Activated T-cell treated with anti-CD3 and anti-CD28 coated beads for 24 hours (primary cell): ENCODE results near the gene TMEM132D.

Source experiments
- DNase-seq: peaks from one replicate; pipeline ENCODE4 v3.0.0-alpha.2; 2020; ENCODE audit warnings: low read depth

TMEM132D gene

DNA sequence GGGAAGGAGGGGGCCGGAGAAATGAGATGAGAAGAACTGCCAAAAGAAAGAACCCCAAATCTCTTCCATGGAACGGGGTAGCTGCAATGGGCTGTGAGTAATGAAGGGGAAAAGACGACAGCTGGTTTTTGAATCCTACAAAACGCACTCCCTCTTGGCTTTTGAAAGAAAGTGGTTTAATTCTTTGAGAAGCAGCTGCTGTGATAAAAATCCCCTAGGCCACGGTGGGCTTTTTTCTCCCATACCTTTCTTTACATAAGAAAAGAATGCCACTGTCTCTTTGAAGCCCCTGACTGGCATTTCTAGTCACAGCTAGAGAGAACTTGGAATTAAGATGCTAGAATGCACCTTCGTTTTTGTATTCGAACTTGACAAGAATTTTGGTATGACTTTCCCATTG, 564.5 kb downstream of the TMEM132D start:
- DNase-seq, result no peak

DNA sequence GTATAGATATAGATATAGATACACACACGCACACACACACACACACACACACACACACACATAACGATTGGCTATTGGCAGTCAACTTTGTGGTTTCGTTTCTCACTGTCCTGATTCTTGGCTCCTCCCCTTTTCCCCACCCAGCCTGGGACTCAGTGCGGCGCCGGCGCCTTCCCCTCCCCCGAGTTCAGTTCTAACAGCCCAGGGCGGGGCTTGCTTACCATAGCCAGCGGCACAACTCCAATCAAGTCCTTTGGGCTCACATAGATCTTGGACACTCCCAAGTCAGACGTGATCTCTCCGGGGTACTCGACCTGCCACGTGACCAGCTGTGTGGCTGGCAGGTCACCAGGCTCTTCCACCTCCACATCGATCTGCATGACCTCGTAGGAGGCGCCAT, 566.4 kb downstream of the TMEM132D start:
- DNase-seq, result no peak

DNA sequence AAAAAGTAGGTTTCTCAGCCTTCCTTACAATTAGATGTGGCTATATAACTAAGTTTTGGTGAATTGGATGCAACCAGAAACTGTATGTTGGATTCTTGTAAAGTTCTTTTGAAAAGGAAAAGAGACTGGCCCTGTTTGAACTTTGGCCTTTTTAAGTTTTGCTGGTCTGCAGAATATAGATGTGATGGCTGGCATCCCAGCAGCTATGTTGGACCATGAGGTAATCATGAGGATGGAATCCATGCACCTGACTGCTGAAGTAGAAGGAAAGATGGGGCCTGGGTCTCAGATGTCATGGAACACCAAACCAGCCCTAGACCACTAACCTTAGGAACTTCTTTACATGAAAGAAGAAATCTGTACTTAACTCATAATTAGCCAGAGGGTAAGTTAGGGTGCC, 568.1 kb downstream of the TMEM132D start:
- no peak for DNase-seq

DNA sequence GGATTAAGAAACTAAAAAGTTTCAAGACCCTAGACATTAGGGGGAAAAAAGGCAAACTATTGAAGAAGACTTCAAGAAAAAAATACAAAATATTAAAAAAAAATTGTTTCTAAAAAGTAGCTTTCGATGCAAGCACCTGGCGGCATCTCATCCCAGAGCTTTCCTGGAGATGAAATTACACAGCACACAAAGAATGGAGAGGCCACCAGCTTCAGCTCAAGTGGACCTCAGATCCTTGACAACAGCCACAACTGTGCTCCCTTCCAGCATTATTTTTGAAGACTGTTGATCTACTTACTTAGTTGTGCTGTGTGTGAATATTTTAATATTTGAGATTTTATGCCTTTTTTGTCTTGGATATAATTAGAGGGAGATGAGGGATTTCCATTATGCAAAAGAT, 571.5 kb downstream of the TMEM132D start:
- DNase-seq, result no peak

- DNase-seq, result no peak
These were observed 572.3 kb downstream of the TMEM132D start for GRCh38 chr12:129331356-129332085.

- no peak for DNase-seq
These were observed 575.6 kb downstream of the TMEM132D start for GRCh38 chr12:129328235-129328634.

GRCh38 chr12:129325566-129325965, 578.3 kb downstream of the TMEM132D start:
- no peak for DNase-seq

DNA sequence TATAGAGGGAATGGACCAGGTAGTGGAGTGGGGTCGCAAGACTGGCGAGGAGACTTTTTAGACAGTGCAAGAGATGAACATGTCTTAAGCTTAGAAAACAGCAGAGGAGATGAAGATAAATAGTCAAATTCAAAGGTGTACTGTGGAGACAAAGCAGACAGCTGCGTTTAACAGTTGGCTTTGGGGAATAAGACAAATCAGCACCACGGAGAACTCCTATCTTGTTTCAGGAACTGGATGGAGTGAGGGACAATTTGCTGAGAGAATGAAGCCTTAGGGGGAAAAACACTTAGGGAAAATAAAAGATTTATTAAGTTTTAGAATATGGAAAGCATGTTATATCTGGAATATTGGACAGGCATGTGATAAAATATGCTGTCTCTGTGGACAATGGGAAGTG, 591.8 kb downstream of the TMEM132D start:
- DNase-seq, result no peak

GRCh38 chr12:129310346-129310745, 593.5 kb downstream of the TMEM132D start:
- no peak for DNase-seq

DNA sequence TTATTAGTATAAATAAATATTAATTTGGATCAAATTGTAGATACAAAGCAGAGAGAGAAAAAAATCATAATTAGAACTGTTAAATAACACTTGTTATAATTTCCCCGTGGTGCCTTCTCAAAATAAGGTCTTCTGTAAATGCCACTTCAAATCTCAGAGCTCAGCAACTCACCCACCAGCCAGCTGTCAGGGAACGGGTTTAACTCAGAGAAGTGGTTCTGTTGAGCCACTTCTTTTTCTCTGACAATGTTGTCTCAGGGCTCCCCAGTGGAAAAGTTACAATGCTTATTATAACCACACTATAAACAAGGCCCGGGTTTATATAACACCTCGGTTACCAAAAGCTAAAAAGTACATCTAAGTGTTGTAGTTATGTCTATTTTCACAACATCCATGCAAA, 598.0 kb downstream of the TMEM132D start:
- no peak for DNase-seq

- no peak for DNase-seq
These were observed 599.3 kb downstream of the TMEM132D start for GRCh38 chr12:129304529-129304928.

GRCh38 chr12:129300011-129300410, 603.8 kb downstream of the TMEM132D start:
- DNase-seq, result no peak

- DNase-seq, result no peak
These were observed 604.9 kb downstream of the TMEM132D start for GRCh38 chr12:129298921-129299320.

GRCh38 chr12:129296671-129297070, 607.2 kb downstream of the TMEM132D start:
- DNase-seq, result no peak

DNA sequence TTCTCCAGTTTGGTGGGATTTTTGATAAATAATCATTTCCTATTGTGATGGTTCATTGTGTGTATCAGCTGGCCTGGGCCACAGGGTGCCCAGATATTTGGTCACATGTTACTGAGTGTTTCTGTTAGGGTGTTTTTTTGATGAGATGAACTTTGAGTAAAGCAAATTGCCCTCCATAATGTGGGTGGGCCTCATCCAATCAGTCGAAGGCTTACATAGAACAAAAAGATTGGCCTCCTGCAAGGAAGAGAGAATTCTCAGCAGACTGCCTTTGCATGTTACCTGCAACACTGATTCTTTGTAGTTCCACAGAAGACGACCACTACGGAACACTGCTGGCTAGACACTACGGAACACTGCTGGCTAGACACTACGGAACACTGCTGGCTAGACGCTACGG, 609.0 kb downstream of the TMEM132D start:
- DNase-seq, result no peak

DNA sequence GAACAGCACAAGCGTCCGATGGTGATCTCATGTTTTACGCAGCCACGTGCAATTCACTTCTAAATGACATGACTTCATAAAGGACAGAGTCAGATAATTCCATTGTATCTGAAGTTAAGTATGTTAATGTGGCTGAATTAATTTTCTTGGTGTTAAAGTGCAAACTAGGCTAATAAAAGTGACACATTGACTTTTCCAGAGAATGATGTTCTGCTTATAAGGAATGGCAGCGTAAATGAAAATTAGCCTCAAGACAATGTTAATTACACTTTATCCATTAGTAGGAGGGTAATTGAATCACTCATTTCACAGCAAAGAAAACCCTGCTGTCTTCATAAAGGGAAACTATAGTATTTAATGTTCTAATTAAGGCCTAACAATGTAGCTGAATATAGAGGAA, 624.1 kb downstream of the TMEM132D start:
- no peak for DNase-seq

GRCh38 chr12:129276361-129277060, 627.3 kb downstream of the TMEM132D start:
- DNase-seq, result no peak

DNA sequence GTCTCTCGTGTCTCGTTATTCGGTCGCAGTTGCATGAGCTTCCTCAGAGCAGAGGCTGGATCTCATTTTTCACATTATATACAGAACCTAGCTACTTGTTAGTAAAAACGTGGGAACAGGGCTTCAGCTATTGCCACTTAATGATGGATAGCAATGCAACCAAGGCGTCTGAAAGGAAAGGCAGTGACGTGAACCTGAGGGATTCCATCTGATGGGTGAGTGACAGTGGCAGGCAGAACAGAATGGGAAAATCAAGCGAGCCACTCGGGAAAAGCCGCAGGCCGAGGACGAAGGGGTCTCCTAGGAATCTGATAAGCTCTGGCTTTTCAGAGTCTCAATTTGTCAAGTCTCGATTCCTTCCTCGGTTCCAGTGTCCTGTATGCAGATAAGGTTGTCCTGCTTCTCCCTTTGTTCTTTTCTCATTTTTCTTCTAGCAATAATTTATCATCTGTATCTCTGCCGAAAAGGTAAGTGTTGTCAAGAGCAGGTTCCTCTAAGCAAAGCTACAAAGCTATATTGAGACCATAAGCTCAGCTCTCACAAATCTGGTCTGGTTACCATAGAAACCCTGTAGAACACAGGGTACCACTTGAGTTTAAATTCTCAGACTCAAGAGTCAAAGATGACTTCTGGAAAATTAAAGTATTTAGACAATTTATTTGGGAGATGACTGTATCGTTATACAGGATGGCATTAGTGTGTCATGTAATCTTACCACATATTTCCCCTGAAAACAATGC, 633.9 kb downstream of the TMEM132D start:
- no peak for DNase-seq

GRCh38 chr12:129258781-129259318, 645.0 kb downstream of the TMEM132D start:
- no peak for DNase-seq

- no peak for DNase-seq
These were observed 646.3 kb downstream of the TMEM132D start for GRCh38 chr12:129257524-129257923.

DNA sequence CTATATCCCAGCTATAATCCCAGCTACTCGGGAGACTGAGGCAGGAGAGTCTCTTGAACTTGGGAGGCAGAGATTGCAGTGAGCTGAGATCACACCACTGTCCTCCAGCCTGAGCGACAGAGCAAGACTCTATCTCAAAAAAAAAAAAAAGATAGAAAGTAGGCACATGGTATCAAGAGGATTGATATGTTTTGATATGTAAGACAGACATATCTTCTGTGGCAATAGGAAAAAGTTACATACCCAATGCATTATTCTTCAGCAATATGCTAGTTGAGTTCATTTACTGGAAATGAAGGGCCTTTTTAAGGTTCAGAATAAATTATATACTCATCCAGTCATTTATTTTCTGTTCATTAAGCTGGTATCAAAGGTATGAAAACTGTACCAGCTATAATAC, 657.2 kb downstream of the TMEM132D start:
- no peak for DNase-seq

DNA sequence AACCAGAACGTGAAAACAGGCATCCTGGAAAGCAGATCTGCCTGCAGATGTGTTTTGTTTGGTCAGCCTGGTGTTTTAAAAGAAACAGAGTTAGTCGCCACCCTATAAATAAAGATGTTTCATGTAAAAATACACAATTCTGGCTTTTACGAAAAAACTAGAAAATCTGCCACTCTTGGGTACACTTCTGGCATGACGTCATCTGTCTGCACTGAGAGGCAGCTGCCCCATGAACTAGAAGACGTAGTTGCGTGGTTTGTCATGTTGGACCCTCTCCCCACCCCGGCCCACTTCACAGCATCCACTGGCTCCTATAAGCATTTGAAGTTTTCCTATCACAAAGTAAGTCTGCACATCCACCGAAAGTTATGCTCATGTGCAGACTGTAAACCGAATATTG, 658.1 kb downstream of the TMEM132D start:
- DNase-seq, result no peak

GRCh38 chr12:129241852-129242251, 662.0 kb downstream of the TMEM132D start:
- no peak for DNase-seq
